Measurements from ENCODE around the gene SPATA20. TPM values are rescaled to one million over a fixed set of nuclear protein-coding genes. Genes with fewer than 3 reads are reported as not detected.

SPATA20 gene
- polyA plus RNA-seq, 1 donor from 2014 or later, result 53.5 TPM

DNA sequence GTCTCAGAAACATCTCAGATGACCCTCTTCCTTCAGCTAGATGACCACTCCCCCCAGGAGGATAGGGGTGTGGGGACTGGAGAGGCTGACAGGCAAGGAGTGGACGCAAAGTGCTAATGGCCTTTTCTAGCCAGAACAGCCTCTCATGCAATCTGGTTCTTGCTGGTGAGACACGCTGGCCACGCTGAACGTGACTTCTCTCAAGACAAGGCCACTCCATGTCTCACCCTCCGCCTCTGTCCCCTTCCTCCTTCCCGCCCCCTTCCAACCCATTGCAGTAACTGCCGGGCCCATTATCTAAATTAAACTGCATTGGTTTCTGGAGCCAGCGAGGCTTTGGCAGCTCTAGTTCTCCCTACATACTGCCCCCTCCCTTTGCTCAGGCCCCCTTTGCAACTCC is 23.1 kb downstream of the SPATA20 start:
- Histone ChIP-seq H3K4me2 (ENCODE audit: low read length) (no peak overlapping the region), H3K27ac (ENCODE audit: low read length) (peak overlapping the region; percentile 62)

DNA sequence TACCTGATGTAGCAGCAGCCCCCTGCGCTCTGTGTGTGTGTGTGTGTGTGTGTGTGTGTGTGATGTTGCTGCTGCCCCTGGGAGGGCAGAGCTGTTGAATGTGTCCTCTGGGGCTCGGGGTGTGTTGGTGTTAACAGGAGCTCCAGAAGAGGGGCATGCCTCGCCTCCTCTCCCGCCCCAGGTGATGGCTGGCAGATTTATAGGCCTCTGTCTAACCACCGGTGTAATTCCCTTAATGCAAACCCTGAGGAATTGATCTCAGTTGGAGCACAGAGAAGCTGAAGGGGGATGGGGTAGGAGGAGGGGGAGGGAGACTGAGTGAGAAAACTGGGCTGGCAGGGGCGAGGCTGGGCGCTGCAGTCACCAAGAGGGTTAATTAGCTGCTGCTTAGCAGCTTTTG is 23.6 kb downstream of the SPATA20 start:
- Histone ChIP-seq H3K9me3 (ENCODE audit: low read length) (no peaks in the 10 kb centered on the region), H3K9ac (ENCODE audit: low read length) (peak overlapping the region; percentile 51), H4K20me1 (ENCODE audit: insufficient read depth) (no peaks in the 10 kb centered on the region), H3K9me2 (ENCODE audit: insufficient read depth, low read length) (no peaks in the 10 kb centered on the region), H3K27ac (ENCODE audit: low read length) (peak overlapping the region; percentile 62), H3K4me3 (ENCODE audit: low read length) (peak overlapping the region; percentile 11), H3K79me2 (replicated peaks; ENCODE audit: insufficient read depth, low read length) (no peaks in the 10 kb centered on the region), H3K4me2 (ENCODE audit: low read length) (no peak overlapping the region), H3K36me3 (ENCODE audit: insufficient read depth, low read length) (no peaks in the 10 kb centered on the region), H3F3A (ENCODE audit: insufficient read depth, low read length, poor library complexity, severe bottlenecking) (no peaks in the 10 kb centered on the region), H2AFZ (ENCODE audit: low read depth, low read length) (no peak overlapping the region), H3K27me3 (ENCODE audit: insufficient read depth, low read depth, low read length) (no peaks in the 10 kb centered on the region)
- TF ChIP-seq POLR2AphosphoS5 (IDR thresholded peaks at IDR 0.05) (peak; percentile 37), TAF1 (IDR thresholded peaks at IDR 0.05; ENCODE audit: low read depth) (no peak)

More for the DNA sequence above, 23.1 kb downstream of the SPATA20 start:
- Histone ChIP-seq H3K27me3 (ENCODE audit: insufficient read depth, low read depth, low read length) (no peaks in the 10 kb centered on the region), H3K9ac (ENCODE audit: low read length) (peak overlapping the region; percentile 51), H4K20me1 (ENCODE audit: insufficient read depth) (no peaks in the 10 kb centered on the region), H3F3A (ENCODE audit: insufficient read depth, low read length, poor library complexity, severe bottlenecking) (no peaks in the 10 kb centered on the region), H3K36me3 (ENCODE audit: insufficient read depth, low read length) (no peaks in the 10 kb centered on the region), H3K4me3 (ENCODE audit: low read length) (peak overlapping the region; percentile 11), H3K9me3 (ENCODE audit: low read length) (no peaks in the 10 kb centered on the region), H3K79me2 (replicated peaks; ENCODE audit: insufficient read depth, low read length) (no peaks in the 10 kb centered on the region), H3K9me2 (ENCODE audit: insufficient read depth, low read length) (no peaks in the 10 kb centered on the region), H2AFZ (ENCODE audit: low read depth, low read length) (no peak overlapping the region)
- TF ChIP-seq MXI1 (conservative IDR thresholded peaks at IDR 0.05; ENCODE audit: poor library complexity, severe bottlenecking), result no peak
- TF ChIP-seq, protein P1, sequence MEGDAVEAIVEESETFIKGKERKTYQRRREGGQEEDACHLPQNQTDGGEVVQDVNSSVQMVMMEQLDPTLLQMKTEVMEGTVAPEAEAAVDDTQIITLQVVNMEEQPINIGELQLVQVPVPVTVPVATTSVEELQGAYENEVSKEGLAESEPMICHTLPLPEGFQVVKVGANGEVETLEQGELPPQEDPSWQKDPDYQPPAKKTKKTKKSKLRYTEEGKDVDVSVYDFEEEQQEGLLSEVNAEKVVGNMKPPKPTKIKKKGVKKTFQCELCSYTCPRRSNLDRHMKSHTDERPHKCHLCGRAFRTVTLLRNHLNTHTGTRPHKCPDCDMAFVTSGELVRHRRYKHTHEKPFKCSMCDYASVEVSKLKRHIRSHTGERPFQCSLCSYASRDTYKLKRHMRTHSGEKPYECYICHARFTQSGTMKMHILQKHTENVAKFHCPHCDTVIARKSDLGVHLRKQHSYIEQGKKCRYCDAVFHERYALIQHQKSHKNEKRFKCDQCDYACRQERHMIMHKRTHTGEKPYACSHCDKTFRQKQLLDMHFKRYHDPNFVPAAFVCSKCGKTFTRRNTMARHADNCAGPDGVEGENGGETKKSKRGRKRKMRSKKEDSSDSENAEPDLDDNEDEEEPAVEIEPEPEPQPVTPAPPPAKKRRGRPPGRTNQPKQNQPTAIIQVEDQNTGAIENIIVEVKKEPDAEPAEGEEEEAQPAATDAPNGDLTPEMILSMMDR (IDR thresholded peaks at IDR 0.05; ENCODE audit: poor library complexity, severe bottlenecking), result no peak
- TF ChIP-seq RAD21 (conservative IDR thresholded peaks at IDR 0.05), result no peak
- no peak for TF ChIP-seq SMC3 (conservative IDR thresholded peaks at IDR 0.05; ENCODE audit: poor library complexity)
- TF ChIP-seq, protein P2, sequence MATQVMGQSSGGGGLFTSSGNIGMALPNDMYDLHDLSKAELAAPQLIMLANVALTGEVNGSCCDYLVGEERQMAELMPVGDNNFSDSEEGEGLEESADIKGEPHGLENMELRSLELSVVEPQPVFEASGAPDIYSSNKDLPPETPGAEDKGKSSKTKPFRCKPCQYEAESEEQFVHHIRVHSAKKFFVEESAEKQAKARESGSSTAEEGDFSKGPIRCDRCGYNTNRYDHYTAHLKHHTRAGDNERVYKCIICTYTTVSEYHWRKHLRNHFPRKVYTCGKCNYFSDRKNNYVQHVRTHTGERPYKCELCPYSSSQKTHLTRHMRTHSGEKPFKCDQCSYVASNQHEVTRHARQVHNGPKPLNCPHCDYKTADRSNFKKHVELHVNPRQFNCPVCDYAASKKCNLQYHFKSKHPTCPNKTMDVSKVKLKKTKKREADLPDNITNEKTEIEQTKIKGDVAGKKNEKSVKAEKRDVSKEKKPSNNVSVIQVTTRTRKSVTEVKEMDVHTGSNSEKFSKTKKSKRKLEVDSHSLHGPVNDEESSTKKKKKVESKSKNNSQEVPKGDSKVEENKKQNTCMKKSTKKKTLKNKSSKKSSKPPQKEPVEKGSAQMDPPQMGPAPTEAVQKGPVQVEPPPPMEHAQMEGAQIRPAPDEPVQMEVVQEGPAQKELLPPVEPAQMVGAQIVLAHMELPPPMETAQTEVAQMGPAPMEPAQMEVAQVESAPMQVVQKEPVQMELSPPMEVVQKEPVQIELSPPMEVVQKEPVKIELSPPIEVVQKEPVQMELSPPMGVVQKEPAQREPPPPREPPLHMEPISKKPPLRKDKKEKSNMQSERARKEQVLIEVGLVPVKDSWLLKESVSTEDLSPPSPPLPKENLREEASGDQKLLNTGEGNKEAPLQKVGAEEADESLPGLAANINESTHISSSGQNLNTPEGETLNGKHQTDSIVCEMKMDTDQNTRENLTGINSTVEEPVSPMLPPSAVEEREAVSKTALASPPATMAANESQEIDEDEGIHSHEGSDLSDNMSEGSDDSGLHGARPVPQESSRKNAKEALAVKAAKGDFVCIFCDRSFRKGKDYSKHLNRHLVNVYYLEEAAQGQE (IDR thresholded peaks at IDR 0.05; ENCODE audit: borderline replicate concordance), result no peak
- no peak for TF ChIP-seq TAF1 (IDR thresholded peaks at IDR 0.05; ENCODE audit: low read depth)
- TF ChIP-seq EZH2 (IDR thresholded peaks at IDR 0.05; ENCODE audit: borderline replicate concordance, insufficient read depth, low read length, poor library complexity, severe bottlenecking), result no peak
- TF ChIP-seq EP300 (conservative IDR thresholded peaks at IDR 0.05; ENCODE audit: poor library complexity, severe bottlenecking), result no peak
- TF ChIP-seq POLR2AphosphoS5 (IDR thresholded peaks at IDR 0.05), result no peak

DNA sequence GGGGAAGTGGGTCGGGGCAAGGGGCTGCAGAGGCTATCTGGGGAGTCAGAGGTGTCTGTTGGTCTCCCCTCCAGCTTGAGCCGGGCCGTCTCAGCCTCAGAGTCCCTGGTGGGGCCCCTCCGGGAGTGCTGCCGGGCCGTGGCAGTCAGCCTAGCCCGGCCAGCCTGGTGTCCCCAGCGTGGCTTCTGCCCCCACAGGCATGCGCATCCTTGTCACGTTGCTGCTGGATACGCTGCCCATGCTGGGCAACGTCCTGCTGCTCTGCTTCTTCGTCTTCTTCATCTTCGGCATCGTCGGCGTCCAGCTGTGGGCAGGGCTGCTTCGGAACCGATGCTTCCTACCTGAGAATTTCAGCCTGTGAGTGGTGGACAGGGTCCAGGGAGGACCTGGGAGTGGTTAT is 24.7 kb downstream of the SPATA20 start:
- no peak overlapping the region for H2AFZ ChIP-seq (ENCODE audit: low read depth, low read length)
- H3K79me2 ChIP-seq (replicated peaks; ENCODE audit: insufficient read depth, low read length), result no peaks in the 10 kb centered on the region
- H3K27ac ChIP-seq (ENCODE audit: low read length), result no peak overlapping the region
- no peaks in the 10 kb centered on the region for H4K20me1 ChIP-seq (ENCODE audit: insufficient read depth)
- no peak overlapping the region for H3K9ac ChIP-seq (ENCODE audit: low read length)
- H3K4me3 ChIP-seq (ENCODE audit: low read length), result no peak overlapping the region
- no peaks in the 10 kb centered on the region for H3K27me3 ChIP-seq (ENCODE audit: insufficient read depth, low read depth, low read length)
- TF ChIP-seq, protein P2 (IDR thresholded peaks at IDR 0.05; ENCODE audit: borderline replicate concordance), result no peak
- TF ChIP-seq POLR2AphosphoS5 (IDR thresholded peaks at IDR 0.05), result no peak
- TF ChIP-seq MXI1 (conservative IDR thresholded peaks at IDR 0.05; ENCODE audit: poor library complexity, severe bottlenecking), result no peak
- TF ChIP-seq RAD21 (conservative IDR thresholded peaks at IDR 0.05), result no peak
- TF ChIP-seq EZH2 (IDR thresholded peaks at IDR 0.05; ENCODE audit: borderline replicate concordance, insufficient read depth, low read length, poor library complexity, severe bottlenecking), result no peak
- TF ChIP-seq, protein P1 (IDR thresholded peaks at IDR 0.05; ENCODE audit: poor library complexity, severe bottlenecking), result no peak
- no peak for TF ChIP-seq TAF1 (IDR thresholded peaks at IDR 0.05; ENCODE audit: low read depth)
- TF ChIP-seq EP300 (conservative IDR thresholded peaks at IDR 0.05; ENCODE audit: poor library complexity, severe bottlenecking), result no peak
- no peak for TF ChIP-seq SMC3 (conservative IDR thresholded peaks at IDR 0.05; ENCODE audit: poor library complexity)
- no peaks in the 10 kb centered on the region for H3F3A ChIP-seq (ENCODE audit: insufficient read depth, low read length, poor library complexity, severe bottlenecking)
- no peaks in the 10 kb centered on the region for H3K36me3 ChIP-seq (ENCODE audit: insufficient read depth, low read length)
- no peak overlapping the region for H3K4me2 ChIP-seq (ENCODE audit: low read length)
- H3K9me2 ChIP-seq (ENCODE audit: insufficient read depth, low read length), result no peaks in the 10 kb centered on the region
- H3K9me3 ChIP-seq (ENCODE audit: low read length), result no peaks in the 10 kb centered on the region

Data from neural cell (in vitro differentiated cells).